ENCODE data around the gene CES3. TPM values are rescaled to one million over a fixed set of nuclear protein-coding genes. Genes with fewer than 3 reads are reported as not detected.

The CES3 gene
- polyA plus RNA-seq, 1 donor (not counting 4 experiments of a cell fraction or from before 2014, with no cell fraction given), result 1.5 TPM

DNA sequence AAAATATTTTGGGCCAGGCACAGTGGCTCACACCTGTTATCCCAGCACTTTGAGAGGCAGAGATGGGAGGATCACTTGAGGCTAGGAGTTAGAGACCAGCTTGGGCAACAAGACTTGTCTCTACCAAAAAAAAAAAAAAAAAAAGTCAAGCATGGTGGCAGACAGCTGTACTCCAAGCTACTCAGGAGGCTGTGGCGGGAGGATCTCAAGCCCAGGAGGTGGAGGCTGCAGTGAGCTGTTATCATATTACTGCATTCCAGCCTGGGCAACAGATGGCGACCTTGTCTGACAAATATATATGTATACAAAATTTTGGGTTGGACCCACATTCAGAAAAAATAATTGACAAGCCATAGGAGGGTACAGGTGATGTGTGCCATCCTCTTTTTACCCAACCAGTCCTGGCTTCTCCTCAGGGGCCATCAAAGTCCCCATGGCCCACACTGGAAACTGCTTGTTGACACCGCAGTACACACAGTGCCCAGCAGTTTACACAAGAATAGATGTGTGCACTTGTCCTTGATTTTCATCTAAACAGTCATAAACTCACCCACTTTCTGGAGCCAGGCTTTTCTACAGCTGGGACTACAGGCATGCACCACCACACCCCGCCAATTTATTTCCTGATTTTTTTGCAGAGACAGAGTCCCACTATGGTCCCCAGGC is 24.0 kb upstream of the CES3 start:
- dilution Hi-C loops (cut with MboI; ENCODE audit: extremely low pct_ligation_motif_present, low sequenced_read_pairs), result no loop called here
- peaks cover 8% of the 10 kb centered on the region for H4K20me1 ChIP-seq (ENCODE audit: control insufficient read depth, extremely low read depth, insufficient read depth, low read length)
- no peak overlapping the region for H3K9ac ChIP-seq (ENCODE audit: control insufficient read depth, extremely low read depth, insufficient read depth, low read length)
- peaks cover 41 to 52% of the 10 kb centered on the region in 2 experiments for H3K36me3 ChIP-seq (ENCODE audit: control insufficient read depth in 2 of 2, extremely low read depth in 1 of 2, insufficient read depth in 2 of 2, low read length in 2 of 2)
- H3K79me2 ChIP-seq (ENCODE audit: control insufficient read depth, insufficient read depth, low read length), result peaks cover 52% of the 10 kb centered on the region
- H3K9me3 ChIP-seq (ENCODE audit: control insufficient read depth, low read depth, low read length), result no peaks in the 10 kb centered on the region
- H3K4me3 ChIP-seq (ENCODE audit: control insufficient read depth in 2 of 3, extremely low read depth in 1 of 3, insufficient read depth in 2 of 3, low read depth in 1 of 3, low read length in 3 of 3), result peak overlapping the region in 1 of 3 experiments; percentile 77
- H3K27me3 ChIP-seq (ENCODE audit: control insufficient read depth, extremely low read depth, insufficient read depth, low read length), result no peaks in the 10 kb centered on the region
- peak overlapping the region; percentile 16 for H3K4me2 ChIP-seq (ENCODE audit: control insufficient read depth, extremely low read depth, insufficient read depth, low read depth, low read length)
- no peak overlapping the region for H3K27ac ChIP-seq (ENCODE audit: control insufficient read depth, insufficient read depth, low read length)
- H3K4me1 ChIP-seq (ENCODE audit: control insufficient read depth, extremely low read depth, insufficient read depth, low read length), result peaks cover 18% of the 10 kb centered on the region
- H3K9me1 ChIP-seq (ENCODE audit: control insufficient read depth, extremely low read depth, insufficient read depth, low read length), result peaks cover 5% of the 10 kb centered on the region
- no peak for FAIRE-seq
- no peak overlapping the region for H2AFZ ChIP-seq (ENCODE audit: control insufficient read depth, low read length)
- no peak for DNase-seq (ENCODE audit: low read depth, low spot score)
- TF ChIP-seq, protein P1, sequence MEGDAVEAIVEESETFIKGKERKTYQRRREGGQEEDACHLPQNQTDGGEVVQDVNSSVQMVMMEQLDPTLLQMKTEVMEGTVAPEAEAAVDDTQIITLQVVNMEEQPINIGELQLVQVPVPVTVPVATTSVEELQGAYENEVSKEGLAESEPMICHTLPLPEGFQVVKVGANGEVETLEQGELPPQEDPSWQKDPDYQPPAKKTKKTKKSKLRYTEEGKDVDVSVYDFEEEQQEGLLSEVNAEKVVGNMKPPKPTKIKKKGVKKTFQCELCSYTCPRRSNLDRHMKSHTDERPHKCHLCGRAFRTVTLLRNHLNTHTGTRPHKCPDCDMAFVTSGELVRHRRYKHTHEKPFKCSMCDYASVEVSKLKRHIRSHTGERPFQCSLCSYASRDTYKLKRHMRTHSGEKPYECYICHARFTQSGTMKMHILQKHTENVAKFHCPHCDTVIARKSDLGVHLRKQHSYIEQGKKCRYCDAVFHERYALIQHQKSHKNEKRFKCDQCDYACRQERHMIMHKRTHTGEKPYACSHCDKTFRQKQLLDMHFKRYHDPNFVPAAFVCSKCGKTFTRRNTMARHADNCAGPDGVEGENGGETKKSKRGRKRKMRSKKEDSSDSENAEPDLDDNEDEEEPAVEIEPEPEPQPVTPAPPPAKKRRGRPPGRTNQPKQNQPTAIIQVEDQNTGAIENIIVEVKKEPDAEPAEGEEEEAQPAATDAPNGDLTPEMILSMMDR (optimal IDR thresholded peaks at IDR 0.05 in 1 of 3, IDR thresholded peaks at IDR 0.05 in 1 of 3, conservative IDR thresholded peaks at IDR 0.05 in 1 of 3; ENCODE audit: extremely low read depth in 1 of 3, insufficient read depth in 2 of 3, low read length in 3 of 3), result no peak
- TF ChIP-seq EZH2 (IDR thresholded peaks at IDR 0.05; ENCODE audit: low read length), result no peak

DNA sequence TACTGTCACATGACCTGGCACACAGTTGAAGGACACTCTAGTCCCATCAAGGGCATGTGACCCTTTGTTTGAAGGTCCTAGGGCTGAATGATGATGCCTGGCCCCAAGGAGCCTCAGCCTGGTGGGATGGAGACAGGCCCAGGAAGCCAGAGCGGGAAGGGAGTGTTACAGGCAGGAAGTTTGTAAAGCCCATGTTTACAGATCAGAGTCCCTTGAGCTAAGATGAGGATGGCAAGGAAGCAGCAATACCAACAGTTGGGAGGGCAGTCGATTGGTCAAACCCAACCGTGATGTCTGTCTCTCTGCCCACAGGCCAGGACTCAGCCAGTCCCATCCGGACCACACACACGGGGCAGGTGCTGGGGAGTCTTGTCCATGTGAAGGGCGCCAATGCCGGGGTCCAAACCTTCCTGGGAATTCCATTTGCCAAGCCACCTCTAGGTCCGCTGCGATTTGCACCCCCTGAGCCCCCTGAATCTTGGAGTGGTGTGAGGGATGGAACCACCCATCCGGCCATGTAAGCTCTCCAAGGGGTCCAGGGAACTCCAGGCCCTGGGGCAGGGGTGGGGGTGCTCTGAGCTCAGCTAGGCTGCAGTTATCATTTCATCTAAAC is 23.2 kb upstream of the CES3 start:
- peaks cover 52% of the 10 kb centered on the region for H3K79me2 ChIP-seq (ENCODE audit: control insufficient read depth, insufficient read depth, low read length)
- H3K27ac ChIP-seq (ENCODE audit: control insufficient read depth, insufficient read depth, low read length), result no peak overlapping the region
- H3K9me3 ChIP-seq (ENCODE audit: control insufficient read depth, low read depth, low read length), result no peaks in the 10 kb centered on the region
- H3K4me1 ChIP-seq (ENCODE audit: control insufficient read depth, extremely low read depth, insufficient read depth, low read length), result peaks cover 18% of the 10 kb centered on the region
- no peak overlapping the region for H3K4me3 ChIP-seq (ENCODE audit: control insufficient read depth in 2 of 3, extremely low read depth in 1 of 3, insufficient read depth in 2 of 3, low read depth in 1 of 3, low read length in 3 of 3)
- peaks cover 5% of the 10 kb centered on the region for H3K9me1 ChIP-seq (ENCODE audit: control insufficient read depth, extremely low read depth, insufficient read depth, low read length)
- H3K4me2 ChIP-seq (ENCODE audit: control insufficient read depth, extremely low read depth, insufficient read depth, low read depth, low read length), result peak overlapping the region; percentile 16
- H3K36me3 ChIP-seq (ENCODE audit: control insufficient read depth in 2 of 2, extremely low read depth in 1 of 2, insufficient read depth in 2 of 2, low read length in 2 of 2), result peaks cover 40 to 57% of the 10 kb centered on the region in 2 experiments
- no peak for DNase-seq (ENCODE audit: low read depth, low spot score)
- TF ChIP-seq EZH2 (IDR thresholded peaks at IDR 0.05; ENCODE audit: low read length), result no peak
- TF ChIP-seq, protein P1 (optimal IDR thresholded peaks at IDR 0.05 in 1 of 3, IDR thresholded peaks at IDR 0.05 in 1 of 3, conservative IDR thresholded peaks at IDR 0.05 in 1 of 3; ENCODE audit: extremely low read depth in 1 of 3, insufficient read depth in 2 of 3, low read length in 3 of 3), result no peak
- dilution Hi-C loops (cut with MboI; ENCODE audit: extremely low pct_ligation_motif_present, low sequenced_read_pairs), result no loop called here
- no peak overlapping the region for H2AFZ ChIP-seq (ENCODE audit: control insufficient read depth, low read length)
- H4K20me1 ChIP-seq (ENCODE audit: control insufficient read depth, extremely low read depth, insufficient read depth, low read length), result peaks cover 8% of the 10 kb centered on the region
- H3K9ac ChIP-seq (ENCODE audit: control insufficient read depth, extremely low read depth, insufficient read depth, low read length), result no peak overlapping the region
- FAIRE-seq, result no peak
- no peaks in the 10 kb centered on the region for H3K27me3 ChIP-seq (ENCODE audit: control insufficient read depth, extremely low read depth, insufficient read depth, low read length)

Data from keratinocyte (primary cell).